ENCODE data around the gene ATRN.
"Not testable (repeated sequence)": the region's sequence is repeated elsewhere in the genome, so short reads cannot be mapped to it uniquely, and the experiment has no call there.

Gene ATRN

DNA sequence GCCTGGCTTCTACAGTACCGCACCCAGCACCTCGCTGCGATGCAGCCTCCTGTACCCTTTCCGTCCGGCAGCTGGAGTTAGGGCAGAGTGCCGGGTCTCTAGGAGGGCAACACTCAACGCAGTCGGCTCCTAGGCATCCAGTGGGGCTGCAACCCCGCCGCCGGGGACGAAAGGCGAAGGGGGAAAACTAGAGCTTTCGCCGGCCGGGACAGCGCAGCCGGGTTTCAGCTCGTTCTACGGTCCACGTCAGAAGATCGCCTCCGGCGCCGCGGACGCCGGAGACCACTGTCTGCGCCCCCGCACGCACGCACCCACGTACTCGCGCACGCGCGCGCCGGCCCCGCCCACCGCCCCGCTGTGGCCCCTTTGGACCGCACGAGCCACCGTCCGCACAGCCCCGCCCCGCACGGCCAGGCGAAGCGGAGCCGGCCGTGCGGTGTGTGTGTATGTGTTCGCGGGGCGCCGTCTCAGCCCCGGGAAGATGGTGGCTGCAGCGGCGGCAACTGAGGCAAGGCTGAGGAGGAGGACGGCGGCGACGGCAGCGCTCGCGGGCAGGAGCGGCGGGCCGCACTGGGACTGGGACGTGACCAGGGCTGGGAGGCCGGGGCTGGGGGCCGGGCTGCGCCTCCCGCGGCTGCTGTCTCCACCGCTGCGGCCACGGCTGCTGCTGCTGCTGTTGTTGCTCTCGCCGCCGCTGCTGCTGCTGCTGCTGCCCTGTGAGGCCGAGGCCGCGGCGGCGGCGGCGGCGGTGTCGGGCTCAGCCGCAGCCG lies at the start of gene ATRN:
Gene ATRN, plus strand, starts transcription at position 392 of the 770 bp plus-strand sequence. Its CDS starts 90 bp downstream, at position 482.
- DNase-seq: peak; percentile 24

DNA sequence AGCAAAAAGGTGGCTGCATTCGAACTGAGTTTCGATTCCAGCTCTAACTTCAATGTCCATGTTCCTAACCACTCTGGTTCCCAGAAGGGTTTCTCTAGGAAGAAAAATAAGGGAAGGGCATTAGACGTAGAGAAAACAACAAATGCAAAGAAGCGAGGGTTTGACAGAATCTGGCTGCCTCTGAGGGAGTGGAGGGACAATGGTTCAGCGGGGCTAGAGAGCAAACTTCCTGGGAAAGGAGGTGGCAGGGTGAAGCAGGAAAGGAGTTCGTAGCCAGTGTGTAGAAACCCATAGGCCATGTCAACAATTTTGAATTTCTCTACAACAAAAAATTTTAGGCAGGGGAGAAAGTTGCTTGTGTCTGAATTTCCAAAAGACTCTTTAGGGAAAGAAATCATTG lies 48.8 kb upstream of the ATRN start:
- DNase-seq: no peak

DNA sequence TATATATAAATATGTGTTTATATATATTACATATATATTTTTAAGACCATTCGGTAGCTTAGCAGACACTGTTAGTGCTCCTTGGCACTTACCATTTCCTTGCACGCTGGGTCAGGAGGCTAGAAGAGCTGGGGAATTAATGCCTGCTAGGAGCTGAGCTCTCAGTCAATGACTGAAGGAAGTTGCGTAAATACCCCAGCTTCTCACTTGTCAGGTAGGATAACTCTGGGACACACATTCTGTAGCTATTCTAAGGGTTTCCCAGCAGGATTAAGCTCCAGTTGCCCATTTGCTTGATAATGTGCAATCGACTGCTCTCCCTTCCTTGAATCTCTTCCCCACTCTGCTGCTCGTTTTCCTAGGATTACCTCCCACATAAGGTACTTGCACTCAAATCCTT lies 47.7 kb upstream of the ATRN start:
- no peak for DNase-seq

DNA sequence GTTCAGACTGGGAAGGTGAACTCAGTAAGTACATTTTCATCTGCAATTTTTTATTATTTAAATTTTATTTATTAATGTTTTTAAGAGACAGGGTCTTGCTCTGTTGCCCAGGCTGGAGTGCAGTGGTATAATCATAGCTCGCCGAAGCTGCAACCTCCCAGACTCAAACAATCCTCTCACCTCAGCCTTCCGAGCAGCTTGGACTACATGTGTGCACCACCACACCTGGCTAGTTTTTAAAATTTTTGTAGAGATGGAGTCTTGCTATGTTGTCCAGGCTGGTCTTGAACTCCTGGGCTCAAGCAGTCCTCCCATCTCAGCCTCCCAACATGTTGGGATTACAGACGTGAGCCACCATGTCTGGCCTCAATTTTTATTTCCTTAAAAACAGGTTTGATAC lies 44.1 kb upstream of the ATRN start:
- not testable (repeated sequence) for DNase-seq

DNA sequence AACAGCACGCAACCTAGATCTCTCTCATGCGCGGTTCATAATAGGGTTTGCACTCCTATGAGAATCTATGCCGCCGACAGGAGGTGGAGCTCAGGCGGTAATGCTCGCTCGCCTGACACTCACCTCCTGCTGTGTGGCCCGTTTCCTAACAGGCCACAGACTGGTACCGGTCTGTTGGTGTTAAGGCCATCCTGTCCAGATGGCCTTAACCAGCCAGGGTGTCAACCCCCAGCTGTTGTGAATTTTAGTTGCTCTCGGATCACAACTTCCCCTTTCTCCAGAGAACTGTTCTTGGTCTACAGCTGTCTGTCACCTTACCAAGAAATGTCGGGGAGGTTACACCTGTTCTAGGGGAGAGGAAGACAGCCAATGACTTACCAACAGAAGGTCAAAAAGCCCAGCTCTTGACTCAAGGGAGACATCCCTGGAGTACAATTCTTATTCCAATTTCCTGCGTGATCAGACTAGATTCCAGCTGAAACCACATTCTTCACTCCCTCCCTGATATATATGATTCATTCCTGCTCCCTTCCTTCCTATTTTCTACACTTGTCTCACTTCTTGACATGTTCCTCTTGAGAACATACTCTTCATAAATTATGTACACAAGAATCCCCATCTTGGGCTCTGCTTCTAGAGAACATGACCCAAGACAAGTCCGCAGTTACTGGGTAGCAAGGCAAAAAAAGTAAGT lies 40.3 kb upstream of the ATRN start:
- DNase-seq: no peak

DNA sequence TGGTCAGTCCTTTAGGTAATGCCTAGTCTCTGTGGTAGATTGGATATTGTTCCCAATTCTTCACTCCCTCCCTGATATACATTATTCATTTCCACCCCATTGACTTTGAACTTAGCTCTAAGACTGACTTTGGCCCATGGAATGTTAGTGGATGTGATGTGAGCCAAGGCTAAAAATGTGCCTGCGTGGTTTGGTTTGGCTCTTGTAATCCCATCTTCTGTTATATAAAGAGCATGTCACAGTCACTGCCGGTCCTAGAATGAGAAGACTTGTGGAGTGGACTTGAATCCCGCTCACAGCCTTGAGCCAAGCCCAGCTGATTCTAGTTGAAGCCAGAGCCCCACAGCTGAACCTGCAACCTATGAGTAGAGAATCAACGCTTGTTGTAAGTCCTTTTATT lies 39.7 kb upstream of the ATRN start:
- no peak for DNase-seq

DNA sequence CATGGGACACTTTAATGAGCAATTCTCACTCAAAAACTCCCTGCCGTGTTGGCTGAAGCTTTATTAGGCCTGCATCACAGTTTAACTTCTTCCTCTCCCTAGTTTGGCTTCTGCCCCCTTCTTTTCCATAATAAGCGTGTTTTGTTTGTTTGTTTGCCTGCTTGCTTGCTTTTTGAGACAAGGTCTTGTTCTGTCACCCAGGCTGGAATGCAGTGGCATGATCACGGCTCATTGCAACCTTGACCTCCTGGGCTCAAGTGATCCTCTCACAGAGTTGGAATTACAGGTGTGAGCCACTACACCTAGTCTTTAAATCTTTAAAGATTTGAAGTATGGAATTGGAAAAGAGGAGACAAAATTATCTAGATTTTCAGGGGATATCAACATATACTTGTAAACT lies 38.0 kb upstream of the ATRN start:
- DNase-seq: no peak

DNA sequence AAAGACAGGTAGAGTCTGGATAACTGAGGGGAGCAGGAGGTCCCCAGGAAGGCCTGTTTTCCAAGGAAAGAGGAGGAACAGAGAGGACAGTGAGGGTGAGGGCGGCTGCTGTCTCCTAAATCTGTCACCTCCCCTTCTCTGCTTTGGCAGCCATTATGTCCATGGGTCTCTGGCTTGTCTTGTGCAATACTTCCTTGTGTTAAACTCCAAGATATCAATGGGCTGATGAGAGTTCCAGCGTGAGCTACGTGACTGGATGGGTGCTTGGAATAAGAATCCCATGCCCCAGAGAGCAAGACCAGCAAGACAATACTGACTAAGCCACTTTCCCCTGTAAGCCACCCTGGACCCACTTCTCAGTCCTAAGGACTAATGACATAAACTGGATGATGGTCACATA lies 37.1 kb upstream of the ATRN start:
- no peak for DNase-seq

DNA sequence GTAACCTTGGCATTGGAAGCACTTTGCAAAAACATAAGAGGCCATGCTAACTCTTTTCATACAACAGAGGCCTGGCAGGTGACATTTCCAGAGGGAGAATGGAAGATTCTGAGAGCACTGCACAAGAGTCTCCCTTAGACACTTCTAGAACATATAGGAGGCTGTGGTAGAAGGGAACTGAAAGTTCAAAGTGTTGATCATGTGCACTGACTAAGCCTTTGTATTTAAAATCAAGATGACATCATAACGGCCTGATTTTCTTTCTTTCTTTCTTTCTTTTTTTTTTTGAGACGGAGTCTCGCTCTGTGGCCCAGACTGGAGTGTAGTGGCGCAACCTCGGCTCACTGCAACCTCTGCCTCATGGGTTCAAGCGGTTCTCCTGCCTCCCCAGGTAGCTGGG lies 36.6 kb upstream of the ATRN start:
- no peak for DNase-seq

DNA sequence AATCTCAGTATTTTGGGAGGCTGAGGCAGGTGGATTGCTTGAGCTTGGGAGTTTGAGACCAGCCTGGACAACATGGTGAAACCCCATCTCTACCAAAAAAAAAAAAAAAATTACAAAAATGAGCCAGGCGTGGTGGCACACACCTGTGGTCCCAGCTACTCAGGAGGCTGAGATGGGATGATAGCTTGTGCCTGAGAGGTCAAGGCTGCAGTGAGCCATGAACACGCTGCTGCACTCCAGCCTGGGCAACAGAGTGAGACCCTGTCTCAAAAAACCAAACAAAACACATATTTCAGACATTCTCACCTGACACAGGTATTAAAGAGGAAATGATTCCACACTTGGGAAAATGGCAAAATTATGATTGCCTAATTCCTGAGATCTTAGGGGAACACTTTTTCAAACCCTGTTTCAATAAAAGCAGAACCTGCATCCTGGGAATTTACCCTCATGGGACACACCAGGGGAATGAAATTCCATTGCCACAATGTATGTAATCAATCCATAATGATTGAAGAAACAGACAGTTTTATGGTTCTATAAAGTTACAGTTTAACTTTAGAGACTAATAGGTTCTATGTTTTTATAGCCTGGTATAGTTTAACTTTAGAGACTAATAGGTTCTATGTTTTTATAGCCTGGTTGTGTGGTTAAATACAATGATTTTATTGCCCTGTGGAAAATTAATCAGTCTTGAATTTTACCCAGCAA lies 33.8 kb upstream of the ATRN start:
- no peak for DNase-seq

DNA sequence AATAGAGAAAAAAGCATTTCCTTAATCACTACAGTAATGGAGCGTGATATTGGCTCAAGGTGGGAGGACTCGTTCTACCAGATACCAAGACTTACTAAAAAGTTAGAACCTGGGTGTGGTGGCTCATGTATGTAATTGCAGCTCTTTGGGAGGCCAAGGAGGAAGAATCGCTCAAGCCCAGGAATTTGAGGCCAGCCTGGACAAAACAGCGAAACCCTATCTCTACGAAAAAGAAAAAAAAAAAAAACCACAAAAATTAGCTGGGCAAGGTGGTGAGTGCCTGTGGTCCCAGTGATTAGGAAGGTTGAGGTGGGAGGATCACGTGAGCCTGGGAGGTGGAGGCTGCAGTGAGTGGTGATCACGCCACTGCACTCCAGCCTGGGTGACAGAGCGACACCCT lies 24.0 kb upstream of the ATRN start:
- DNase-seq: no peak

DNA sequence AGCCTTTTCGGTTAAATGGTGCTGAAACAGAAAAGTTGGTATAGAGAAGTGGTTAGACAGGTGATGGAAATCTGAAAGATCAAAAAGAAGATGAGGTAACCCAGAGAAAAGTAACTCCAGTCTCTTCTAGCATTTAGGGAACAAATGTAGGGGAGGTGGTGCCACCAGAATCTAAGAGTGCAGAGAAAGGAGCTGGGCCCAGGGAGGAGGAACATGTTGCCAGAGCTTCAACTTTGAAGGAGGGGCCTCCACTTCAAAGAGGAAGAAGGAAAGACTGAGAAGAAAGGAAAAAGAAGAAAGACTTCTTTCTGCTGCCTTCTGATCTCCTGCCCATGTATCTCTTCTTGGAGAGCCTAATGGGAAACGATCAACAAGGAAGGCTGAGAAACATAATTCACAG lies 23.5 kb upstream of the ATRN start:
- no peak for DNase-seq

DNA sequence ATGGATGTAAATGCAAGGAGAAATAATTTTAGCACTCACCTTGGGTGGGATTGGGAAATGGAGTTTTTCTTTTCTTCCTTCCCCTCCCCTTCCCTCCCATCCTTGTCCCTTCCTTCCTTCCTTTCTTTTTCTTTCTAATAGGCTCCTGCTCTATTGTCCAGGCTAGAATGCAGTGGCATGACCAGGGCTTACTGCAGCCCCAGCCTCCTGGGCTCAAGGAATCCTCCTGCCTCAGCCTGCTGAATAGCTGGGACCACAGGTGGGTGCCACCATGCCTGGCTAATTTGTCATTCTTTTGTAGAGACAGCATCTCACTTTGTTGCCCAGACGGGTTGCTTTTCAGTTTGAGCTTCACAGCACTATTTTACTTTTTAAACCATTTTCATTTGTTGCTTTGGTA lies 21.5 kb upstream of the ATRN start:
- no peak for DNase-seq

DNA sequence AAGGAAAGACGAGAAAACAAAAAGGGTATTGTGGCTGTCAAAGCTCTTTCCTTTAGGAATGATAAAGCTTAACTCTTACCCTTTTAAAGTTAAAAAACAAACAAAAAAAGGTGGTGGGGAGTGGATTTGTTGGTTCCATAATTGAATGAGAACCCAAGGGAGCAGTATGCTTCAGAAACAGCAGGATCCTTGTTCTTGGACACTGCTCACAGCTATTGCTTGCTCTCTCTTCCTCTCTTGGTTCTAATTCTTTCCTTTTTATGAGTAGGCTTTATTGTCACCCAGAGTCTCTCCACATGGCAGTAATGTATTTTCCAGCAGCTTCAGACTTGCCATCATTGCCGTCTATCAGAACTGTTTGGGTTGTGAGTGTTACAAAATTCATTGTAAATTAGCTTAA lies 18.7 kb upstream of the ATRN start:
- DNase-seq: no peak

DNA sequence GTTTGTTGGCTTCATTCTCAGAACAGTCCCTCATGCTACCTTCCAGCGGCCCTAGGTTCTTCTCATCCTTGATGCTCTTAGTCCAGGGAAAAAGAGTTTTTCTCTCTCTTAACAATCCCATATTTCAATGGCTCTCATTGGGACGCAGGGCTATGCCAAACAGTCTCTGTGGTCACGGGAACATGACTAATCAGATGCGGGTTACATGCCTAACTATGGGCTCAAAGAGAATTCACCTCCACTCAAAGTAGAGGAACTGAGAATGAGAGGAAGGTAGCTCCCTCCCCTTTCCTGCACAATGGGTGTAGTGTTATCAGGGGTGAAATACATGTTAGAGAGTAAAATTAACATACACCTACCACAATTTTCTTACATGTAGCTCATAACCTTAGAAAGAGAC lies 18.1 kb upstream of the ATRN start:
- no peak for DNase-seq

DNA sequence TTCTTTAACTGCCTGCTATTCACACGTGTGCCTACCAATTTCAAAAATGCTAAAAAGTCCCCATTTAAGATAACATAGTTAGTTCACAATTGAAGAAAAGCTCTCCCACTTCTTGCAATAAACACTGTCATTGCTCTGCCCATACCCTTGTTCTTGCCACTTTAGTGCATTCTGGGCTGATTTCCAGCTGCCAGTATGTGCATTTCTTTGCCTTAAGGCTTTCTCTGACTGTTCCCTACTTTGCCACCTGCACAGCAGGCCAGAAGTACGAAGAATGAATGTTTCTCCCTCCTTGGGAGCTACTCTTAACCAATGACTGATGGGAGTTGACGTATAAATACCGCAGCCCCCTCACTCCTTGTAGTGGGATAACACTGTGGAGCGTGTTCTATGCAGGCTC lies 16.0 kb upstream of the ATRN start:
- no peak for DNase-seq

DNA sequence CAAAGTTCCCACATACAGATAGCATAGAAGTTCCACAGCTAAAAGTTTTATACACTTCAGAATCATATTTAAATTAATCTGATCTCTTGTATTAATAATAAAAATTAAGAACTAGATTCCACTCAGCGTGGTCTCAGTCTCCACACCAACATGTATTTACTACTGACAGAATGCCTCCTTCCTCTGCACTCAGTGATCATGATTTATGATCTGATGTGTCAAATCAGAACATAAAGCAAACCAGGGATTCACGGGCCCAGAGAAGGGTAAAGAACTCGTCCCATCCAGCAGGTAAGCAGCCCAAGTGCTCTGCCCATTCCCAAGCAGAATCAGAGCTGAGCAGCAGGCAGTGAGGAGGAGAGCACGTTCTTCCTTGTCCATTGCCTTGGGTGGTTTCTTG lies 14.2 kb upstream of the ATRN start:
- DNase-seq: no peak

DNA sequence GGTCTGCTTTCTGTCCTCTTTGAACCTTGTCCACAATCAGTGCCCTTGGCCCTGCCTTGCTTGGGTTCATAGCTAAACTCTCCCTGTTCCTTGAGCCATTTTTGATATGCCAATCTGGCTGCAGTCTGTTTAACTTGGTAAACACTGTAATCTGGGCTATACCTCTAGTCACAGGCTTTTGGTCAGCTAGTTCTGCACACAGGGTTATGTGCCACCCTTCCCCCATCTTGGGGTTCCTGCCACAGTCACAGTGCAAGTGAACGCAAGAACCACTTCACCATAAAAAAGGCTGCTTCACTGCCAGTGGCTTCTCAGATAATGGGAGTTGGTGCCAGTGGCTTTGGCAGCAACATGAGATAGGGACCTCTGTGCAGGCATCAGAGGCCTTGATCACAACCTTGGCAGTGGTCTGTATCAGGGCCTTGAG lies 10.9 kb upstream of the ATRN start:
- no peak for DNase-seq

DNA sequence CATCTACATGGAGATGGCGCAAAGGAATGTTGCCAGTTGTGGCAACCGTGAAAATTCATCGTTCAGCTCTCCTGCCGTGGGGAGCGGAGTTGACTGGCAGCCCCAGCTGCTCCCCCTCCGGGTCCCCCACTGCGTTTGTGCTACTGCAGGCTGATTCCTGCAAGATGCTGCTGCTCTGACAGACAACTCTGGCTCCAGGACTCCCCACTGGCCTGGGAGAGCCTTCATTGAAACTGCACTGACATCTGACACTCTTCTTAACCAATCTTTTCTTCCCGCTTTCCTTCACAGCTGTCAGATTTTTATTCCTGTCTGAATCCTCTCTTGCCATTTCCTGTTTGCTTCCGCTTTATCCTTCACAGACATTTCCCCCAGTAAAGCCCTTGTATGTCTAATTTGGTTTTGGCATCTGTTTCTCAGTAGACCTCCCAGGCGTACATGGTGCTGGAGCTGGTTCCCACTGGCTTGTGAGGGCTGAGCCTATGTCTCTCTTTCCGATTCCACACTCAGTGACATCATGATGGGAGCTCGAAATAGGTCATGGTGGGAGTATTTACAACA lies 9.5 kb upstream of the ATRN start:
- DNase-seq: no peak

DNA sequence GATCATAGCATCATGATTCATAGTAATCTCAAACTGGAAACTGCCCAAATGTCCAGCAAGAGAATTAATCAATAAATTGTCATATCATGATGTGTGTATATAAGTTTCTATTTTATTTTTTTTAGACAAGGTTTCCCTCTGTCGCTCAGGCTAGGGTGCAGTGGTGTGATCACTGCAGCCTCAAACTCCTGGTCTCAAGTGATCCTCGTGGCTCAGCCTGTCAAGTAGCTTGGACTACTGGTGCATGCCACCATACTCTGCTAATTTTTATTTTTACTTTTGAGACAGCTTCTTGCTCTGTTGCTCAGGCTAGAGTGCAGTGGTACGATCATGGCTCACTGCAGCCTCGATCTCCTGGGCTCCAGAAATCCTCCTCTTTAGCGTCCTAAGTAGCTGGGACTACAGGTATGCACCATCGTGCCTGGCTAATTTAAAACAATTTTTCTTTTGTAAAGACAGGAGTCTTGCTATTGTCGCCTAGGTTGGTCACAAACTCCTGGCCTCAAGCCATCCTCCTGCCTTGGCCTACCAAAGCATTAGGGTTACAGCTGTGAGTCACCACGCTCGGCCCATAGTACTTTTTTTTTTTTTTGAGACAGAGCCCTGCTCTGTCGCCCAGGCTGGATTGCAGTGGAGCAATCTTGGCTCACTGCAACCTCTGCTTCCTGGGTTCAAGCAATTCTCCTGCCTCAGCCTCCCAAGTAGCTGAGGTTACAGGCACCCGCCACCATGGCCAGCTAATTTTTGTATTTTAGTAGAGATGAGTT lies 8.7 kb upstream of the ATRN start:
- no peak for DNase-seq

DNA sequence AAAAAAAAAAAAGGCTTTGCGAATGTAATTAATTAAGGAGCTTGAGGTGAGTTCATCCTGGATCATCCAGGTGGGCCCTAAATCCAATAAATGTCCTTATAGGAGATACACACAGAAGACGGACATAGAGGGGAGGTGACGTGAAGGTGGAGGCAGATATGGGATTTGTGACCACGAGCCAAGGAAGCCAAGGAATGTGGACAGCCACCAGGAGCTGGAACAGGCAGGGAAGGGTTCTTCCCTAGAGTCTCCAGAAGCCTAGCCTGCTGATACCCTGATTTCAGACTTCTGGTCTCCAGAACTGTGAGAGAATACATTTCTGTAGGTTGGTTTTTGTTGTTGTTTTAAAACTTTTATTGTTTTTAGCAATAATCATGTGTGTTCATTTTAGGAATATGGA lies 6.7 kb upstream of the ATRN start:
- DNase-seq: no peak

DNA sequence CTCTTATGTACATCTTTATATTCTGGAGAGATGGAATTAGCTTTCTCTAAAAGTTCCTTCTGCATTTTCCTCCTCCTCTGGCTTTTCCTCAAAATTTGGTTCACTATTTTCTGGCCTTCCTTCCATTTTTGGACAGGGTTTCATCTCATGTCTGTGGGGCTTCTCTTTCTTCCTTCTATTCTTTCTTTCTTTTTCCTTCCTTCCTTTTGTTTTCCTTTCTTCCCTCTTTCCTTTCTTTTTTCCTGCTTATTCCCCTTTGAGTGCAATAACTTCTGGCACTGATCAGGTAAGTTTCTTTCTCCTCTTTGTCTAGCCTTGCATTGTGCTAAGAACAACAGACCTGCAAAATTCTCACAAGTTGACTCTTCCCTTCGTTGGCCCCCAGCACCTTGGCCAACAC lies 5.5 kb upstream of the ATRN start:
- no peak for DNase-seq

DNA sequence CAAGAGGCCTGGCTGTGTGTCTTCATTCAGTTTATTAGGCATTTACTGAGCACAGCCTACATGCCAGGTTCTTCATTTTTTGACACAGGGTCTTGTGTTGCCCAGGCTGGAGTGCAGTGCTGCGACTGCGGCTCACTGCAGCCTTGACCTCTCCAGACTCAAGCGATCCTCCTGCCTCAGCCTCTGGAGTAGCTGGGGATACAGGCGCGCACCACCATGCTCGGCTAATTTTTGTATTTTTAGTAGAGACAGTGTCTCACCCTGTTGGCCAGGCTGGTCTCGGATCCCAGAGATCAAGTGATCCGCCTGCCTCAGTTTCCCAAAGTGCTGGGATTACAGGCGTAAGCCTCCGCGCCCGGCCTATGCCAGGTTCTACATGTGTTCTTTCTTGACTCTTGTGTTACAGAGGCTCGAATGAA lies 601 bp upstream of the ATRN start:
- no peak for DNase-seq
